SH-SY5Y (cell line): ENCODE results near the gene INS.

ENCODE experiments used
- GATA2 ChIP-seq: IDR thresholded peaks from 2 replicates; pipeline ENCODE4 v1.6.1; 2011; ENCODE audit warnings: mild to moderate bottlenecking, low read depth, low read length
- GATA3 ChIP-seq: IDR thresholded peaks from 2 replicates; pipeline ENCODE4 v1.6.1; 2011; ENCODE audit warnings: low read depth, mild to moderate bottlenecking, low read length, moderate library complexity

INS gene

GRCh38 chr11:2164861-2165555, 4.0 kb upstream of the INS start:
- TF ChIP-seq GATA3 (no peak), GATA2 (no peak)

- TF ChIP-seq GATA2 (no peak), GATA3 (no peak)
Measured at GRCh38 chr11:2164081-2164480, 3.1 kb upstream of the INS start.

GRCh38 chr11:2163428-2163978, 2.5 kb upstream of the INS start:
- TF ChIP-seq GATA2 (no peak), GATA3 (no peak)

GRCh38 chr11:2159536-2160413, 1.2 kb downstream of the INS start:
- TF ChIP-seq GATA3: no peak
- TF ChIP-seq GATA2: no peak

GRCh38 chr11:2158966-2159365, 2.0 kb downstream of the INS start:
- no peak for TF ChIP-seq GATA3
- no peak for TF ChIP-seq GATA2

GRCh38 chr11:2158296-2158737, 2.7 kb downstream of the INS start:
- TF ChIP-seq GATA2: no peak
- no peak for TF ChIP-seq GATA3

GRCh38 chr11:2157294-2158040, 3.5 kb downstream of the INS start:
- no peak for TF ChIP-seq GATA3
- TF ChIP-seq GATA2: no peak

- TF ChIP-seq GATA2 (no peak), GATA3 (no peak)
Measured at GRCh38 chr11:2156416-2157182, 4.4 kb downstream of the INS start.

GRCh38 chr11:2155511-2155910, 5.5 kb downstream of the INS start:
- TF ChIP-seq GATA2: no peak
- no peak for TF ChIP-seq GATA3

GRCh38 chr11:2154889-2155288, 6.1 kb downstream of the INS start:
- TF ChIP-seq GATA3 (no peak), GATA2 (no peak)

- TF ChIP-seq GATA3: no peak
Measured at GRCh38 chr11:2154195-2154585, 6.8 kb downstream of the INS start.

GRCh38 chr11:2153581-2154194, 7.3 kb downstream of the INS start:
- TF ChIP-seq GATA2: no peak
- no peak for TF ChIP-seq GATA3
